ENCODE measurements around the gene RNF19B.

DNA sequence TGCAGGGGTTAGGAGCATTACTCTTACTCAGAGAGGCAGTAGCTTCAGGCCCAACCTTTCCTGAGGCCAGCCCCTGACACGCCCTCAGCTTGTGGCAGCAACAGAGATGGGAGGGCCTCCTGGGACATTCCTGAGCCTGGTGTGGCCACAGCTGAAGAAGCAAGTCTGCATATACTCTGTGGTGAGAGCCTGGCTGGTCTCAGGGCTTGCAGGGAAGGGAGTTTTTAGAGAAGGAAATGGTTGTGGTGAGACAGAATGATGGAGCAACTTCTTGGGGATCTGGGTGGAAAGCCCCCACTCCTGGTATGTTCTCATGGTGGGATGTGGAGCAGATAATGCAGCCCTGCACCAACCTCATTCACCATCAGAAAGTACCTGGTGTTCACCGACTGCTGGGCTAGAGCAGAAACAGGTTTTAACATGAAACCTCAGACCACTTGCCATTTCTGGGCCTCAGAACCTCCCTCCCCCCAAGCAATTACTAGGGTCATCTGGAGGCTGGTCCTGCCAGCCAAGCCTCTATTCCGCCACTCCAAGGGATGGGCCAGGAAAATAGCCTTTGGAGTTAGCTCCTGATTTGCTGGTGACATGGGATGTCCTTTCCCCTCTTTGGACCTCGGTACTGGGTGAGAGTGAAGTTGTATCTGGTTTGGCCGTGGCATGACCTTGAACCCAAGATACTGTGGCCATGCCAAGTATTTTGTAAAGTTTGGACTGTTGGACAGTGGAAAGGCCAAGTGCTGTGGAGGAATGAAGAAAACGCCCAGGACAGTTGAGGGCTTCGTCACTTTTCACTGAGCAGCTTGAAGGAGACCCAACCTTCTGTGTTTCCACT is 28.1 kb upstream of the RNF19B start:
- TF ChIP-seq, protein P1, sequence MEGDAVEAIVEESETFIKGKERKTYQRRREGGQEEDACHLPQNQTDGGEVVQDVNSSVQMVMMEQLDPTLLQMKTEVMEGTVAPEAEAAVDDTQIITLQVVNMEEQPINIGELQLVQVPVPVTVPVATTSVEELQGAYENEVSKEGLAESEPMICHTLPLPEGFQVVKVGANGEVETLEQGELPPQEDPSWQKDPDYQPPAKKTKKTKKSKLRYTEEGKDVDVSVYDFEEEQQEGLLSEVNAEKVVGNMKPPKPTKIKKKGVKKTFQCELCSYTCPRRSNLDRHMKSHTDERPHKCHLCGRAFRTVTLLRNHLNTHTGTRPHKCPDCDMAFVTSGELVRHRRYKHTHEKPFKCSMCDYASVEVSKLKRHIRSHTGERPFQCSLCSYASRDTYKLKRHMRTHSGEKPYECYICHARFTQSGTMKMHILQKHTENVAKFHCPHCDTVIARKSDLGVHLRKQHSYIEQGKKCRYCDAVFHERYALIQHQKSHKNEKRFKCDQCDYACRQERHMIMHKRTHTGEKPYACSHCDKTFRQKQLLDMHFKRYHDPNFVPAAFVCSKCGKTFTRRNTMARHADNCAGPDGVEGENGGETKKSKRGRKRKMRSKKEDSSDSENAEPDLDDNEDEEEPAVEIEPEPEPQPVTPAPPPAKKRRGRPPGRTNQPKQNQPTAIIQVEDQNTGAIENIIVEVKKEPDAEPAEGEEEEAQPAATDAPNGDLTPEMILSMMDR (IDR thresholded peaks at IDR 0.05), result no peak
- TF ChIP-seq POLR2A (IDR thresholded peaks at IDR 0.05; ENCODE audit: low read length), result no peak
- TF ChIP-seq HOXA7 (CRISPR knock-in tag; IDR thresholded peaks at IDR 0.05), result no peak
- TF ChIP-seq ESRRA (IDR thresholded peaks at IDR 0.05; ENCODE audit: borderline replicate concordance, low read length), result no peak
- TF ChIP-seq, protein P2, sequence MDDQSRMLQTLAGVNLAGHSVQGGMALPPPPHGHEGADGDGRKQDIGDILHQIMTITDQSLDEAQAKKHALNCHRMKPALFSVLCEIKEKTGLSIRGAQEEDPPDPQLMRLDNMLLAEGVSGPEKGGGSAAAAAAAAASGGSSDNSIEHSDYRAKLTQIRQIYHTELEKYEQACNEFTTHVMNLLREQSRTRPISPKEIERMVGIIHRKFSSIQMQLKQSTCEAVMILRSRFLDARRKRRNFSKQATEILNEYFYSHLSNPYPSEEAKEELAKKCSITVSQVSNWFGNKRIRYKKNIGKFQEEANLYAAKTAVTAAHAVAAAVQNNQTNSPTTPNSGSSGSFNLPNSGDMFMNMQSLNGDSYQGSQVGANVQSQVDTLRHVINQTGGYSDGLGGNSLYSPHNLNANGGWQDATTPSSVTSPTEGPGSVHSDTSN (IDR thresholded peaks at IDR 0.05), result no peak
- no peak for TF ChIP-seq CBX8 (IDR thresholded peaks at IDR 0.05)
- TF ChIP-seq, protein P3, sequence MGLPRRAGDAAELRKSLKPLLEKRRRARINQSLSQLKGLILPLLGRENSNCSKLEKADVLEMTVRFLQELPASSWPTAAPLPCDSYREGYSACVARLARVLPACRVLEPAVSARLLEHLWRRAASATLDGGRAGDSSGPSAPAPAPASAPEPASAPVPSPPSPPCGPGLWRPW (IDR thresholded peaks at IDR 0.05), result no peak
